GM12864 (cell line): Measurements from ENCODE around the gene MLN.

Experiments
- DNase-seq: peaks from one replicate; pipeline ENCODE4 v3.0.0-alpha.2; 2011; ENCODE audit warnings: low read depth
- H3K4me3 ChIP-seq: 2 replicates; pipeline ENCODE4 v1.5.1; 2011; ENCODE audit warnings: mild to moderate bottlenecking, low read depth, low read length, control low read depth
- TF ChIP-seq, protein P1 (sequence below): IDR thresholded peaks from 2 replicates; pipeline ENCODE4 v1.5.1; 2011; ENCODE audit warnings: low read depth, mild to moderate bottlenecking, moderate library complexity, low read length, control low read depth, inconsistent platforms; ENCODE audit errors: missing control alignments

Gene MLN

DNA sequence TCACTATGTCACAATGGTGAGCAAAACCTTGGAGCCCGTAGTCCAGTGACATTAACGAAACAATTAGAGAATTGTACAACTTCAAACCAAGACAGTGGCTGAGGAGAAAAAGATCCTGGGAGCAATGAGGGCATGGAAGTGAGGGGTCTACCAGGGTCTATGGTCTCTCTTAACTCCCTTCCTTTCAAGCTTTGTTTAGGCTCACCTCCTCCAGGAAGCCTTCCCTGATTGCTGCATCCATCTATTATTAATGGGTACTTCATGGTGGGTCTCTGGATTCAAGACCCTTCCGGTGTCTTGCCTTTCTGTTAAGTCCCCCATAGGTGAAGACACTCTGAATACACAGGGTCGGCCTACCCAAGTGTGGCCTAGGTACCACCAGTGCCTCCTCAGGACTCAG is 38.1 kb upstream of the MLN start:
- TF ChIP-seq, protein P1, sequence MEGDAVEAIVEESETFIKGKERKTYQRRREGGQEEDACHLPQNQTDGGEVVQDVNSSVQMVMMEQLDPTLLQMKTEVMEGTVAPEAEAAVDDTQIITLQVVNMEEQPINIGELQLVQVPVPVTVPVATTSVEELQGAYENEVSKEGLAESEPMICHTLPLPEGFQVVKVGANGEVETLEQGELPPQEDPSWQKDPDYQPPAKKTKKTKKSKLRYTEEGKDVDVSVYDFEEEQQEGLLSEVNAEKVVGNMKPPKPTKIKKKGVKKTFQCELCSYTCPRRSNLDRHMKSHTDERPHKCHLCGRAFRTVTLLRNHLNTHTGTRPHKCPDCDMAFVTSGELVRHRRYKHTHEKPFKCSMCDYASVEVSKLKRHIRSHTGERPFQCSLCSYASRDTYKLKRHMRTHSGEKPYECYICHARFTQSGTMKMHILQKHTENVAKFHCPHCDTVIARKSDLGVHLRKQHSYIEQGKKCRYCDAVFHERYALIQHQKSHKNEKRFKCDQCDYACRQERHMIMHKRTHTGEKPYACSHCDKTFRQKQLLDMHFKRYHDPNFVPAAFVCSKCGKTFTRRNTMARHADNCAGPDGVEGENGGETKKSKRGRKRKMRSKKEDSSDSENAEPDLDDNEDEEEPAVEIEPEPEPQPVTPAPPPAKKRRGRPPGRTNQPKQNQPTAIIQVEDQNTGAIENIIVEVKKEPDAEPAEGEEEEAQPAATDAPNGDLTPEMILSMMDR, result no peak
- DNase-seq, result no peak
- no peak overlapping the region for H3K4me3 ChIP-seq

DNA sequence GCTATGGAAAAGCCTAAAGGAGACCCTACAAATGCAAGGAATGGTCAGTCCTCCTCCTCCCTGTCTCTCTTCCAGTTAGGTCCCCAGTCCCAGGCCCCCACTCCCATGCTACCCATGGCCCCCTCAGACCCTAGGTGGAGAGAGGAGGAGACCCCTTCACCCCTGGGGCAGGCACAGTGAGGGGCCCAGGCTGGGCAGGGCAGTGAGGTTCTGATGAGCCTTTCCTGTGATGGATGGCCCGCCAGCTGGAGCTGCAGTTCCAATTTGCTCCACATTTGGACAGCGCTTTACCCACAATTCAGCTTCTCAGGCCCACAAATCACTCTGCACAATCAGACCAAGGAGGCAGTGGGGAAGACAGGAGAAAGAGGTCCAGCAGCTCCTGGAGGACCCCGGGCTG is 37.3 kb upstream of the MLN start:
- no peak for DNase-seq
- H3K4me3 ChIP-seq, result no peak overlapping the region
- TF ChIP-seq, protein P1, result no peak

DNA sequence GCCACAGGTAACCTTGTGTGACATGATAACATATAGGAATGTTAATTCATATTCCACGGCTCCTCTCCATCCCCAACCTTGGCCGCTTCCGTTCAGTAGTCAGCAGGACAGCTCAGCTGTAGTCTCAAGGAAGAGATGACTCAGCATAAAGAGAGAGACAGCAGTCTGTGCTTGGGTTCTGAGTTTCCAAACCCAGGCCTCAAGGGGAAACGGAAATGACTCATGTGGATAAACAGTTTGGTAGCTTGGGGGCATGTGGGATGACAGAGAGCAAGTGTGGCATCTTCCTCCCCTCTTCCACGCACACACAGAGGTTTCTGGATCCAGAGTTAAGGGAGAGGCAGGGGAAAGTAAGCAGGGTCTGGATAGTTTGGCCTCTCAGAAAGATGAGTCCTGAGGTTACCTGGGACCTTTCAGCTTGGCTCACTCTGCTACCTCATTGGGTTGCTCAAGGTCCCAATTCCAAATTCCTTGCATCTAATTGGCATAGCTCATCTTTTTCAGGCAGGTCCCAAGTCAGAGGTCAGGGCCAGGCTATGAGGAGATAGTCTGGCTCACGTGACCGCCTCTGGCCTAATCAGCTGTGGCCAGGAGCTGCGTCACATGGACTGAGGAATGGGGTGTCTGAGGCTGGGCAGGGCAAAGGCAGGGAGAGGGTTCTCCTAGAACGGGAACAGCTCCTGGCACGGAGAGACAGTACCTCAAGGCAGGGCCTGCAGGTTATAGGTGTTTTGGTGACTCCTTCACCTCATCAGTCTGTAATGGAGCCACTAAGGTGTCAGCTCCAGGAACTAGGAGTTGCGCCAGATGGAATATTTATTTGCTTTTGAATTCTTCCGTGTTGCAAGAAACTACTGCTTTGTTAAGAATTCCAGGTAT is 36.5 kb upstream of the MLN start:
- peak; percentile 68 for DNase-seq
- TF ChIP-seq, protein P1, result no peak
- H3K4me3 ChIP-seq, result no peak overlapping the region

DNA sequence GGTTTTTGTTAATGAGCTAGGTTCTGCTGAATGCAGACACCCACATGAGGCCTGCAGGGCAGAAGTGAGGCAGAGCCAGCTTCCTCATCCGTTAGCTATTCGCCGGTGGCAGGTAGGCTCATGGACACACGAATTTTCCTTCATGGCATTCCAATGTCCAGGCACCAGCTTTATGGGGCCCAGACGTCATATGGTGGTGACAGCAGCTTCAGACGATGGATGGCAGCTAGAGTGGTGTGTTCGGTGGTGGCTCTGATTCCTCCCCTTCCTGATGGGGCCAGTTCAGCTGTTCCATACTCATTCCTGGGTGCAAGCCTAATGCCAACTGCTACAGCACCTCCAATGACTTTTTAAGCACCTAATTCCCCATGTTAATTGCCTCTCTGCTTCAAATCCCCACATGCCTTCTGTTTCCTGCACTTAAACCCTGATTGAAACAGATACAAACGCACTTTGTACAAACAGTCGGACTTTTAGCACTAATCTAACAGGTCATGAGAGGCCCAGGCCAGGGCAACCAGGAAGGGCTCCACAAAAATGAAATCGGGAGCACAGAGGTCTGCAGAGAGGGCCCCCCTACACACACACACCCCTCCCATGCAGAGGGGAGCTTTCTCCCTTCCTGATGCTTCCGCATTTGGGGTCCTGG is 35.7 kb upstream of the MLN start:
- no peak overlapping the region for H3K4me3 ChIP-seq
- DNase-seq, result no peak
- TF ChIP-seq, protein P1, result no peak

DNA sequence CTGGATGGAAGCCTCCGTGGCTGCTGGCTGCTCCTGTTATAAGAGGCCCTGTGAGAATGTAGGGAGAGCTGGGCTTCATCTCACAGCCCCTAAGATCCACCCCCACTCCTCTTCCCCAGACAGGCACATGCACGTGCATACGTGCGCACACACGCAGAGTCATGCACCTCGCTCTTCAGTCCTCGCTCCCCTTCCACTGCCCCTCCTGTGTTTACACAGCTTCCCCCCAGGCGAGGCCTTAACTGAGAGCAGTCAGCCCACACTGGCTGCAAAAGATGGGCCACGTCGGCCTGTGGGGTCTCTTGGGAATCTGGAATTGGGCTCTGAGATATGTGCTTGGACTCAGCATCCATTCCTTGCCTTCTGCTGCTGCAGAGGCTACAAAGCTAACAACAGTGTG is 35.2 kb upstream of the MLN start:
- TF ChIP-seq, protein P1, result no peak

DNA sequence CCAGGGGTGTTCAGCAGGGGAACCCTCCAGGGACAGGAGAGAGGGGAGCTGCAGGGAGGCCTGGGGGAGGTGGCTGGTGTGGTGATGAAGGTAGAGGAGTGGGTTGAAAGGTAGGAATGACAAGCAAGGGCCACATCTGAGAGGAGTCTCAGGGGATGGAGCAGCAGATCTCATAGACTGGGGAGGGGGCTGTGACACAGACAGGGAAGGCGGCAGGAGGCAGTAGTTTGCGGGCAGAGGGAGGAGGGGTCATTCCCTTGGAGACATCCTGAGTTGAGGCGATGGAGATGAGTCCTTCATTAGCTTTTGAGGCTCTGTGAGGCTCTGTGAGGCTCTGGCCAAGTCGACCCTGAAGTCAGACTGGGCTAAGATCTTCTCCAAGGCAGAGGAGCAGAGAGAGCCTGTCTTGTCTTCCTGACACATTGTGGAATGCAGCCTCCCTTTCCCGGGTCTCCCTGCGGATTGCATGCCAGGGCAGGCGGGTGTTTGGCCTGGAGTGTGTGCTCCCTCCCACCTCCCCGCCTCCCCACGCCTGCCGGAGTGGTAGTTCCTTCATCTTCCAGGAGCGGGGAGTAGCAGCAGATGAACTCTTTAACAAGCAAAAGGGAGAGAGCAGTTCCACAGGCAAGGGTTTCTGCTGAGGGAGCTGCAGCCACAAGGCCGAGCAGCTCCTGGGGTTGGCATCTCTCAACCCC is 34.3 kb upstream of the MLN start:
- H3K4me3 ChIP-seq, result no peak overlapping the region
- DNase-seq, result no peak
- TF ChIP-seq, protein P1, result no peak

More for the DNA sequence above, 35.2 kb upstream of the MLN start:
- H3K4me3 ChIP-seq, result no peak overlapping the region
- no peak for DNase-seq
